Measurements from ENCODE around the gene YPEL1. TPM values are rescaled to one million over a fixed set of nuclear protein-coding genes. Genes with fewer than 3 reads are reported as not detected.

Gene YPEL1
- total RNA-seq, 2 donors from 2014 or later: 1.6 to 4.4 TPM

GRCh38 chr22:21736948-21737347 is 1.4 kb upstream of the YPEL1 start:
- DNase-seq (no peak), ATAC-seq (no peak)
- WGBS, 2 donors: 84 to 85% methylated on average over 9 of the region's 9 CpGs
- H3K27me3 ChIP-seq: no peaks in the 10 kb centered on the region
- H3K36me3 ChIP-seq (replicated peaks in 1 of 2; ENCODE audit: insufficient read depth in 1 of 2, low read depth in 2 of 2): no peaks in the 10 kb centered on the region
- intact Hi-C loops (cut with DNase I): no loop called here
- peaks cover 12% of the 10 kb centered on the region for H3K4me1 ChIP-seq
- no peak overlapping the region for H3K27ac ChIP-seq
- no peak for TF ChIP-seq POLR2A (IDR thresholded peaks at IDR 0.05)
- TF ChIP-seq, protein P1, sequence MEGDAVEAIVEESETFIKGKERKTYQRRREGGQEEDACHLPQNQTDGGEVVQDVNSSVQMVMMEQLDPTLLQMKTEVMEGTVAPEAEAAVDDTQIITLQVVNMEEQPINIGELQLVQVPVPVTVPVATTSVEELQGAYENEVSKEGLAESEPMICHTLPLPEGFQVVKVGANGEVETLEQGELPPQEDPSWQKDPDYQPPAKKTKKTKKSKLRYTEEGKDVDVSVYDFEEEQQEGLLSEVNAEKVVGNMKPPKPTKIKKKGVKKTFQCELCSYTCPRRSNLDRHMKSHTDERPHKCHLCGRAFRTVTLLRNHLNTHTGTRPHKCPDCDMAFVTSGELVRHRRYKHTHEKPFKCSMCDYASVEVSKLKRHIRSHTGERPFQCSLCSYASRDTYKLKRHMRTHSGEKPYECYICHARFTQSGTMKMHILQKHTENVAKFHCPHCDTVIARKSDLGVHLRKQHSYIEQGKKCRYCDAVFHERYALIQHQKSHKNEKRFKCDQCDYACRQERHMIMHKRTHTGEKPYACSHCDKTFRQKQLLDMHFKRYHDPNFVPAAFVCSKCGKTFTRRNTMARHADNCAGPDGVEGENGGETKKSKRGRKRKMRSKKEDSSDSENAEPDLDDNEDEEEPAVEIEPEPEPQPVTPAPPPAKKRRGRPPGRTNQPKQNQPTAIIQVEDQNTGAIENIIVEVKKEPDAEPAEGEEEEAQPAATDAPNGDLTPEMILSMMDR (IDR thresholded peaks at IDR 0.05): no peak
- no peaks in the 10 kb centered on the region for H3K9me3 ChIP-seq
- H3K4me3 ChIP-seq: no peak overlapping the region

- Histone ChIP-seq H3K27ac (peak overlapping the region in 2 of 4 donors; percentile 86 to 88), H3K4me3 (peak overlapping the region in 1 of 2 donors; percentile 7), H3K36me3 (replicated peaks in 1 of 2; ENCODE audit: insufficient read depth in 1 of 2, low read depth in 2 of 2) (no peaks in the 10 kb centered on the region), H3K9me3 (no peaks in the 10 kb centered on the region), H3K27me3 (no peaks in the 10 kb centered on the region), H3K4me1 (peaks cover 12% of the 10 kb centered on the region)
- DNase-seq (no peak), ATAC-seq (peak; percentile 19)
- intact Hi-C loops (cut with DNase I): no loop called here
- 7 to 39% methylated on average over 12 to 60 of the region's 65 CpGs for WGBS, 2 donors
- TF ChIP-seq, protein P1 (IDR thresholded peaks at IDR 0.05): no peak
- peak in 2 of 3 donors; percentile 52 to 54 for TF ChIP-seq POLR2A (IDR thresholded peaks at IDR 0.05)
Observed at GRCh38 chr22:21736084-21736642, 569 bp upstream of the YPEL1 start.

- 10 to 20% methylated on average over 8 of the region's 8 CpGs for WGBS, 2 donors
- peaks cover 12% of the 10 kb centered on the region for H3K4me1 ChIP-seq
- ATAC-seq (no peak), DNase-seq (peak in 1 of 4 donors; percentile 19)
- no peaks in the 10 kb centered on the region for H3K9me3 ChIP-seq
- H3K36me3 ChIP-seq (replicated peaks in 1 of 2; ENCODE audit: insufficient read depth in 1 of 2, low read depth in 2 of 2): no peaks in the 10 kb centered on the region
- intact Hi-C loops (cut with DNase I): no loop called here
- no peaks in the 10 kb centered on the region for H3K27me3 ChIP-seq
- H3K27ac ChIP-seq: peak overlapping the region in 3 of 4 donors; percentile 65 to 88 (median 86)
- TF ChIP-seq POLR2A (IDR thresholded peaks at IDR 0.05): no peak
- TF ChIP-seq, protein P1 (IDR thresholded peaks at IDR 0.05): no peak
- H3K4me3 ChIP-seq: peak overlapping the region in 1 of 2 donors; percentile 31
Observed at GRCh38 chr22:21734540-21735199, 924 bp downstream of the YPEL1 start.

- H3K27me3 ChIP-seq: no peaks in the 10 kb centered on the region
- DNase-seq: no peak
- H3K4me1 ChIP-seq: peaks cover 12% of the 10 kb centered on the region
- H3K27ac ChIP-seq: no peak overlapping the region
- TF ChIP-seq, protein P1 (IDR thresholded peaks at IDR 0.05): no peak
- TF ChIP-seq POLR2A (IDR thresholded peaks at IDR 0.05): no peak
- ATAC-seq: no peak
- no peaks in the 10 kb centered on the region for H3K9me3 ChIP-seq
- 80 to 90% methylated on average over 5 of the region's 5 CpGs for WGBS, 2 donors
- intact Hi-C loops (cut with DNase I): no loop called here
- H3K4me3 ChIP-seq: no peak overlapping the region
- H3K36me3 ChIP-seq (replicated peaks in 1 of 2; ENCODE audit: insufficient read depth in 1 of 2, low read depth in 2 of 2): no peaks in the 10 kb centered on the region
Observed at GRCh38 chr22:21731503-21731902, 4.1 kb downstream of the YPEL1 start.

All from body of pancreas (tissue), 4 donors.